ENCODE measurements around the gene BCL6. TPM values are rescaled to one million over a fixed set of nuclear protein-coding genes. Genes with fewer than 3 reads are reported as not detected.

BCL6 gene
- total RNA-seq, 1 donor, result 40.2 TPM

- H3K27ac ChIP-seq (ENCODE audit: low read depth, low read length), result no peak overlapping the region
- peaks cover 98% of the 10 kb centered on the region for H3K36me3 ChIP-seq (ENCODE audit: insufficient read depth, low read length)
- peaks cover 36% of the 10 kb centered on the region for H4K20me1 ChIP-seq (ENCODE audit: insufficient read depth, low read length)
- no peak overlapping the region for H3K4me2 ChIP-seq (ENCODE audit: insufficient read depth, low read length)
- no peak overlapping the region for H3K4me3 ChIP-seq (ENCODE audit: insufficient read depth, low read length)
- no peaks in the 10 kb centered on the region for H3K9me3 ChIP-seq (ENCODE audit: low read depth, low read length)
- H2AFZ ChIP-seq (ENCODE audit: low read length), result no peak overlapping the region
- H3K79me2 ChIP-seq (ENCODE audit: insufficient read depth, low read length), result peaks cover 19% of the 10 kb centered on the region
- no peaks in the 10 kb centered on the region for H3K27me3 ChIP-seq (ENCODE audit: insufficient read depth, low read length)
- TF ChIP-seq CTCF (IDR thresholded peaks at IDR 0.05; ENCODE audit: extremely low read depth, low read depth, low read length), result no peak
- H3K4me1 ChIP-seq (ENCODE audit: insufficient read depth, low read length), result no peaks in the 10 kb centered on the region
- no peak for DNase-seq (ENCODE audit: insufficient read length, low spot score, missing footprints)
Observed at GRCh38 chr3:187729598-187729997, 15.7 kb downstream of the BCL6 start.

- H3K27ac ChIP-seq (ENCODE audit: low read depth, low read length), result no peak overlapping the region
- H3K4me1 ChIP-seq (ENCODE audit: insufficient read depth, low read length), result no peaks in the 10 kb centered on the region
- H2AFZ ChIP-seq (ENCODE audit: low read length), result no peak overlapping the region
- H3K4me3 ChIP-seq (ENCODE audit: insufficient read depth, low read length), result no peak overlapping the region
- no peak overlapping the region for H3K4me2 ChIP-seq (ENCODE audit: insufficient read depth, low read length)
- no peaks in the 10 kb centered on the region for H3K9me3 ChIP-seq (ENCODE audit: low read depth, low read length)
- TF ChIP-seq CTCF (IDR thresholded peaks at IDR 0.05; ENCODE audit: extremely low read depth, low read depth, low read length), result no peak
- DNase-seq (ENCODE audit: insufficient read length, low spot score, missing footprints), result no peak
- H4K20me1 ChIP-seq (ENCODE audit: insufficient read depth, low read length), result peaks cover 36% of the 10 kb centered on the region
- H3K27me3 ChIP-seq (ENCODE audit: insufficient read depth, low read length), result no peaks in the 10 kb centered on the region
- H3K79me2 ChIP-seq (ENCODE audit: insufficient read depth, low read length), result peaks cover 14% of the 10 kb centered on the region
- H3K36me3 ChIP-seq (ENCODE audit: insufficient read depth, low read length), result peaks cover 98% of the 10 kb centered on the region
Observed at GRCh38 chr3:187728940-187729583, 16.2 kb downstream of the BCL6 start.

- Histone ChIP-seq H3K4me1 (ENCODE audit: insufficient read depth, low read length) (no peaks in the 10 kb centered on the region), H3K9me3 (ENCODE audit: low read depth, low read length) (no peaks in the 10 kb centered on the region), H3K36me3 (ENCODE audit: insufficient read depth, low read length) (peaks cover 99% of the 10 kb centered on the region), H2AFZ (ENCODE audit: low read length) (no peak overlapping the region), H3K79me2 (ENCODE audit: insufficient read depth, low read length) (peaks cover 9% of the 10 kb centered on the region), H3K4me2 (ENCODE audit: insufficient read depth, low read length) (no peak overlapping the region), H3K27me3 (ENCODE audit: insufficient read depth, low read length) (no peaks in the 10 kb centered on the region), H4K20me1 (ENCODE audit: insufficient read depth, low read length) (peaks cover 36% of the 10 kb centered on the region), H3K4me3 (ENCODE audit: insufficient read depth, low read length) (no peak overlapping the region), H3K27ac (ENCODE audit: low read depth, low read length) (no peak overlapping the region)
- DNase-seq (ENCODE audit: insufficient read length, low spot score, missing footprints), result no peak
- no peak for TF ChIP-seq CTCF (IDR thresholded peaks at IDR 0.05; ENCODE audit: extremely low read depth, low read depth, low read length)
Observed at GRCh38 chr3:187728248-187728647, 17.0 kb downstream of the BCL6 start.

- H2AFZ ChIP-seq (ENCODE audit: low read length), result no peak overlapping the region
Observed at GRCh38 chr3:187726564-187726963, 18.7 kb downstream of the BCL6 start.

More at GRCh38 chr3:187726564-187726963, 18.7 kb downstream of the BCL6 start:
- no peak overlapping the region for H3K4me3 ChIP-seq (ENCODE audit: insufficient read depth, low read length)
- H3K4me1 ChIP-seq (ENCODE audit: insufficient read depth, low read length), result no peaks in the 10 kb centered on the region
- no peaks in the 10 kb centered on the region for H3K27me3 ChIP-seq (ENCODE audit: insufficient read depth, low read length)
- TF ChIP-seq CTCF (IDR thresholded peaks at IDR 0.05; ENCODE audit: extremely low read depth, low read depth, low read length), result no peak
- DNase-seq (ENCODE audit: insufficient read length, low spot score, missing footprints), result no peak
- peaks cover 6% of the 10 kb centered on the region for H3K79me2 ChIP-seq (ENCODE audit: insufficient read depth, low read length)
- H3K36me3 ChIP-seq (ENCODE audit: insufficient read depth, low read length), result peaks cover 93% of the 10 kb centered on the region
- no peaks in the 10 kb centered on the region for H3K9me3 ChIP-seq (ENCODE audit: low read depth, low read length)
- H3K4me2 ChIP-seq (ENCODE audit: insufficient read depth, low read length), result no peak overlapping the region
- H4K20me1 ChIP-seq (ENCODE audit: insufficient read depth, low read length), result peaks cover 33% of the 10 kb centered on the region
- H3K27ac ChIP-seq (ENCODE audit: low read depth, low read length), result no peak overlapping the region

Measured in osteoblast (primary cell).